ENCODE results near the gene TPO.

The TPO gene

DNA sequence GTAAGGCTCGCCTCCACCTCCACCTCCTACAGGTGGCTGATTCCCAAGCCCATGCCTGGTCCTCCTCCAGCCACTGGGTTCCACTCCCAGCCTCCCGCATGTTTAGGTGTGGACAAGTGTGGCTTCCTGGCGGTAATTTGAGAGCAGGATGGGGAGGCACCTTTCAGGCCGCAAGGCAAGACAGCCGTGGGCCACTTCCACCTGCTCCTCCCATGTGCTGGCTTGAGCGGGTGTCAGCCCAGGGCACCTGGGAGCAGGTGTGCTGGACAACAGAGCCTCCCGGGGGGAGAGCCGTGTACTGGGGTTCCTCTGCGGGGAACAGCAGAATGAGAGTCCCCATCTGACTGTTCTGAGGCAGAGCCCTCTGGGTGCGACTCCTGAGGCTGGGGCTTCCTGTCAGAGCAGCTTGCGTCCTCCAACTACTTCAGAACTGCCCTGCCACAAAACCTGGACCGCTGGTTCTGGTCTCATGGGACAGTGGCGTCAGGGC is 83.9 kb downstream of the TPO start:
- TF ChIP-seq, protein P1, sequence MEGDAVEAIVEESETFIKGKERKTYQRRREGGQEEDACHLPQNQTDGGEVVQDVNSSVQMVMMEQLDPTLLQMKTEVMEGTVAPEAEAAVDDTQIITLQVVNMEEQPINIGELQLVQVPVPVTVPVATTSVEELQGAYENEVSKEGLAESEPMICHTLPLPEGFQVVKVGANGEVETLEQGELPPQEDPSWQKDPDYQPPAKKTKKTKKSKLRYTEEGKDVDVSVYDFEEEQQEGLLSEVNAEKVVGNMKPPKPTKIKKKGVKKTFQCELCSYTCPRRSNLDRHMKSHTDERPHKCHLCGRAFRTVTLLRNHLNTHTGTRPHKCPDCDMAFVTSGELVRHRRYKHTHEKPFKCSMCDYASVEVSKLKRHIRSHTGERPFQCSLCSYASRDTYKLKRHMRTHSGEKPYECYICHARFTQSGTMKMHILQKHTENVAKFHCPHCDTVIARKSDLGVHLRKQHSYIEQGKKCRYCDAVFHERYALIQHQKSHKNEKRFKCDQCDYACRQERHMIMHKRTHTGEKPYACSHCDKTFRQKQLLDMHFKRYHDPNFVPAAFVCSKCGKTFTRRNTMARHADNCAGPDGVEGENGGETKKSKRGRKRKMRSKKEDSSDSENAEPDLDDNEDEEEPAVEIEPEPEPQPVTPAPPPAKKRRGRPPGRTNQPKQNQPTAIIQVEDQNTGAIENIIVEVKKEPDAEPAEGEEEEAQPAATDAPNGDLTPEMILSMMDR (IDR thresholded peaks at IDR 0.05; ENCODE audit: low read length) = no peak
- TF ChIP-seq EZH2phosphoT487 (IDR thresholded peaks at IDR 0.05; ENCODE audit: low read length) (no peak), EZH2 (optimal IDR thresholded peaks at IDR 0.05; ENCODE audit: low read depth, low read length) (no peak)
- Histone ChIP-seq H3K27me3 (replicated peaks; ENCODE audit: insufficient read depth, low read length) (no peaks in the 10 kb centered on the region), H3K9me3 (replicated peaks; ENCODE audit: insufficient read depth, low read length) (no peaks in the 10 kb centered on the region), H3K4me2 (ENCODE audit: low read depth, low read length) (no peak overlapping the region), H3F3A (ENCODE audit: insufficient read depth, low read length) (no peaks in the 10 kb centered on the region), H3K9me2 (replicated peaks; ENCODE audit: insufficient read depth, low read length) (no peaks in the 10 kb centered on the region), H4K20me1 (ENCODE audit: insufficient read depth, low read length) (no peaks in the 10 kb centered on the region), H3K27ac (ENCODE audit: low read length) (no peak overlapping the region), H3K4me3 (ENCODE audit: low read length) (no peak overlapping the region), H3K36me3 (replicated peaks; ENCODE audit: insufficient read depth, low read length) (no peaks in the 10 kb centered on the region), H3K9ac (ENCODE audit: low read length) (no peak overlapping the region), H3K79me2 (ENCODE audit: low read length) (no peaks in the 10 kb centered on the region), H2AFZ (ENCODE audit: low read length) (no peak overlapping the region), H3K4me1 (ENCODE audit: low read length) (no peaks in the 10 kb centered on the region)
- no peak for DNase-seq

DNA sequence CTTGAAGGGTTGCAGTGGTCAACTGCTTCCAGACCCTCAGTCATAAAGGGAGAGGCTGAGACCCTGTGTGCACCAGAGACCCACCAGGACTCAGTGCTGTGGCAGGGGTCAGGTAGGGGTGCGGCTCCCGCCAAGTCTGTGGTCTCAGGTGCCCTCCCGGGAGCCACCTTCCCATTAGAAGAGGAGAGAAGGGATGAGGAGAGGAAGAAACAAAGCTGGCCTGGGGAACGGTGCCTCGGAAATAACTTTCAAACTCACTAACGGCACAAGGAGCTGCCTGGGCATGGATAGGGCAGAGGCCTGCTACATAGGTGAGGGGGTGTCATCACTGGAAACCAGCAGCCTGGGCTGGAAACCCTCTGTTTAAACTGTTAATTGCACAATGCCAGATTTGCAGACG is 84.9 kb downstream of the TPO start:
- Histone ChIP-seq H4K20me1 (ENCODE audit: insufficient read depth, low read length) (no peaks in the 10 kb centered on the region), H2AFZ (ENCODE audit: low read length) (no peak overlapping the region), H3K4me1 (ENCODE audit: low read length) (no peaks in the 10 kb centered on the region), H3K27ac (ENCODE audit: low read length) (no peak overlapping the region), H3F3A (ENCODE audit: insufficient read depth, low read length) (no peaks in the 10 kb centered on the region), H3K4me2 (ENCODE audit: low read depth, low read length) (no peak overlapping the region), H3K36me3 (replicated peaks; ENCODE audit: insufficient read depth, low read length) (no peaks in the 10 kb centered on the region), H3K9me2 (replicated peaks; ENCODE audit: insufficient read depth, low read length) (no peaks in the 10 kb centered on the region), H3K79me2 (ENCODE audit: low read length) (no peaks in the 10 kb centered on the region), H3K9me3 (replicated peaks; ENCODE audit: insufficient read depth, low read length) (no peaks in the 10 kb centered on the region), H3K27me3 (replicated peaks; ENCODE audit: insufficient read depth, low read length) (no peaks in the 10 kb centered on the region), H3K4me3 (ENCODE audit: low read length) (no peak overlapping the region), H3K9ac (ENCODE audit: low read length) (no peak overlapping the region)
- TF ChIP-seq EZH2 (optimal IDR thresholded peaks at IDR 0.05; ENCODE audit: low read depth, low read length) (no peak), EZH2phosphoT487 (IDR thresholded peaks at IDR 0.05; ENCODE audit: low read length) (no peak)
- TF ChIP-seq, protein P1 (IDR thresholded peaks at IDR 0.05; ENCODE audit: low read length) = no peak
- no peak for DNase-seq

DNA sequence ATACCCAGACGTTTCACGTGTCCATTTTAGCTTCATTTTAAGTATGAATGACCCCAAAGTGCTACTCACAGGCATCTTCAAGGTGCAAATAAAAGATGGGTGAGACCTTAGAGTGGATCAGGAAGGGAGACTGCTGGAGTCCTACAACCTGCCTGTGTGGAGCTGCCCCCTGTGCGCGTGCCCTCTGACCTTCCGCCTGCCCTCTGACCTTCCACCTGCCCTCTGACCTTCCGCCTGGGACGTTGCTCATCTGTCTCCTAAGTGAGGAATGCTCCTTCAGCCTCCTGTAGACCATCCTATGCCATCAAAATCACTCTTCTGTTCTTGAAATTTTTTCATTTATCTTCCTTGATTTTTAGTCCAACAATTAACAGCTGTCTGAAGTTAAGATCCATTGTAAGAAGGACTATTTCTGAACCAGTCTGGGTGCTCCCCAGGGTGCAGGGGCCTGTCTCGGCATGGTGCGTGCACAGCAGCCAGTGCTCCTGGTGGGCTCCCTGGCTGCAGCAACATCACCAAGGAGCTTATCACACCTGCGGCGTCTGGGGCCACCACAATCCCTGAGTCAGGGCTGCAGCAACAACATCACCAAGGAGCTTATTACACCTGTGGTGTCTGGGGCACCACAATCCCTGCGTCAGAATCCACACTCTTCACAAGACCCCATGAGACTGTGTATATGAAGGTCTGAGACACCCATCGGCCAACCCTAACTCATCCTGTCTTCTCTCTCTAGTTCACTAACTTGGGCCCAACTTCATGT is 86.0 kb downstream of the TPO start:
- Histone ChIP-seq H3K9ac (ENCODE audit: low read length) (no peak overlapping the region), H3K79me2 (ENCODE audit: low read length) (no peaks in the 10 kb centered on the region), H3K4me3 (ENCODE audit: low read length) (no peak overlapping the region), H2AFZ (ENCODE audit: low read length) (no peak overlapping the region), H3K9me3 (replicated peaks; ENCODE audit: insufficient read depth, low read length) (no peaks in the 10 kb centered on the region), H3K9me2 (replicated peaks; ENCODE audit: insufficient read depth, low read length) (no peaks in the 10 kb centered on the region), H3K4me2 (ENCODE audit: low read depth, low read length) (no peak overlapping the region), H3F3A (ENCODE audit: insufficient read depth, low read length) (no peaks in the 10 kb centered on the region), H3K27me3 (replicated peaks; ENCODE audit: insufficient read depth, low read length) (no peaks in the 10 kb centered on the region), H3K27ac (ENCODE audit: low read length) (no peak overlapping the region), H3K4me1 (ENCODE audit: low read length) (no peaks in the 10 kb centered on the region), H4K20me1 (ENCODE audit: insufficient read depth, low read length) (no peaks in the 10 kb centered on the region), H3K36me3 (replicated peaks; ENCODE audit: insufficient read depth, low read length) (no peaks in the 10 kb centered on the region)
- DNase-seq = no peak
- TF ChIP-seq, protein P1 (IDR thresholded peaks at IDR 0.05; ENCODE audit: low read length) = no peak
- TF ChIP-seq EZH2 (optimal IDR thresholded peaks at IDR 0.05; ENCODE audit: low read depth, low read length) = no peak

Data from MM.1S (cell line).